Measurements from ENCODE around the gene TMOD3.

Gene TMOD3

GRCh38 chr15:51932161-51932560 lies 102.7 kb downstream of the TMOD3 start:
- peaks cover 6% of the 10 kb centered on the region for H3K4me1 Mint-ChIP-seq (ENCODE audit: low read depth)
- H3K4me3 Mint-ChIP-seq = no peak overlapping the region
- H3K36me3 Mint-ChIP-seq (ENCODE audit: low read depth) = peaks cover 13% of the 10 kb centered on the region
- H3K9me3 Mint-ChIP-seq = no peaks in the 10 kb centered on the region
- no peaks in the 10 kb centered on the region for H3K27me3 Mint-ChIP-seq (ENCODE audit: low read depth)
- no peak overlapping the region for H3K27ac Mint-ChIP-seq

DNA sequence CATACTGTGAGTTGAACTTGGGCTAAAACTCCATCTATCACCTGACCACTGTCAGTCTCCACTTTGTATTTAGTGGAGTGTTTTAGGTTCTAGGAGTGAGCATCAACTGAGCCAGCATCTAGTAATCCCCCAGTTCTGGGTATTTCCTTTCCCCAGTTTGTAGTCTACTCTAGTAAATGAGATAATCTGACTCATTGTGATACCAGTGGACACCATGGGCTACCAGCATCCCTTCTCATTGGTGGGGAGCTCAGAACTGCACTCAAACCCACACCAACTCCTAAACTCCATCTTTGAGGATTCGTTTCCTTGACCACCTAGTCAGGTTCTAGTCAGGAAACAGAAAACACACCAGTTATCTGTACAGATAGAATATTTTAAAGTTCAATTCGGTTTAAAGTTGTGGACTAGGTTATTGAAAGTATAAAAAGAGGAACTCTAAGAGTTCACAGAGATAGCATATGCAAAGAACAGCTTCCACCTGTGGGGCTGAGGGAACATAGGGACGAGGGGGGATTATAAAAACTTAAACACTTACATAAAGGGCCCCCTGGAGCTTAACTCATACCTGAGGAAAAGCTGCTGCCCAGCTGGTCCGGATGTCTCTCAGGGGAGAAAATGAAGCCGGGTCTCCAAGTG lies 106.1 kb downstream of the TMOD3 start:
- Mint-ChIP-seq H3K4me1 (ENCODE audit: low read depth) (peaks cover 6% of the 10 kb centered on the region), H3K36me3 (ENCODE audit: low read depth) (peaks cover 17% of the 10 kb centered on the region), H3K27ac (peak overlapping the region; percentile 14), H3K4me3 (no peak overlapping the region), H3K27me3 (ENCODE audit: low read depth) (no peaks in the 10 kb centered on the region), H3K9me3 (no peaks in the 10 kb centered on the region)

- no peak overlapping the region for H3K4me3 Mint-ChIP-seq
- no peaks in the 10 kb centered on the region for H3K27me3 Mint-ChIP-seq (ENCODE audit: low read depth)
- no peaks in the 10 kb centered on the region for H3K9me3 Mint-ChIP-seq
- H3K27ac Mint-ChIP-seq = no peak overlapping the region
- peaks cover 15% of the 10 kb centered on the region for H3K36me3 Mint-ChIP-seq (ENCODE audit: low read depth)
- H3K4me1 Mint-ChIP-seq (ENCODE audit: low read depth) = peaks cover 6% of the 10 kb centered on the region
Measured at GRCh38 chr15:51936105-51936478, 106.6 kb downstream of the TMOD3 start.

GRCh38 chr15:51938286-51938685 lies 108.8 kb downstream of the TMOD3 start:
- H3K27me3 Mint-ChIP-seq (ENCODE audit: low read depth) = no peaks in the 10 kb centered on the region
- no peaks in the 10 kb centered on the region for H3K9me3 Mint-ChIP-seq
- H3K4me1 Mint-ChIP-seq (ENCODE audit: low read depth) = peaks cover 6% of the 10 kb centered on the region
- H3K36me3 Mint-ChIP-seq (ENCODE audit: low read depth) = peaks cover 22% of the 10 kb centered on the region
- no peak overlapping the region for H3K27ac Mint-ChIP-seq
- H3K4me3 Mint-ChIP-seq = no peak overlapping the region

- Mint-ChIP-seq H3K36me3 (ENCODE audit: low read depth) (peaks cover 25% of the 10 kb centered on the region), H3K27ac (no peak overlapping the region), H3K4me1 (ENCODE audit: low read depth) (peaks cover 8% of the 10 kb centered on the region), H3K27me3 (ENCODE audit: low read depth) (no peaks in the 10 kb centered on the region), H3K4me3 (no peak overlapping the region), H3K9me3 (no peaks in the 10 kb centered on the region)
Measured at GRCh38 chr15:51939216-51939615, 109.8 kb downstream of the TMOD3 start.

DNA sequence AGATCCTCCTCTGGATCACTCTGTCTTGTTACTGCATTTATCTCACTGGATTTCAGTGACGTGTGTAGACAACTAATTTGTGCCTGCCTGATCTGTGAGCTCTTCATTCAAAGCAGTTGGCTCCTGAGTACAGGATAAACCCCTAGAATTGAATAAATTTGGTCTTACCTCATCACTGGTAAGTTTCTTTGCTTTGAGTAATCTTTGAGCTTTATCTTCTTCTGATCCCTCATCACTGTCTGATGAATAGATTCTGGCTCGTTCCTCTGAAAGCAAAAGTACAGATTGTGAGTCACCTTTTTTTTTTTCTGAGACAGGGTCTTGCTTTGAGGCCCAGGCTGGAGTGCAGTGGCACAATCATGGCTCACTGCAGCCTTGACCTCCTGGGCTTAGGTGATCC lies 117.7 kb downstream of the TMOD3 start:
- H3K9me3 Mint-ChIP-seq = no peaks in the 10 kb centered on the region
- H3K4me1 Mint-ChIP-seq (ENCODE audit: low read depth) = peaks cover 4% of the 10 kb centered on the region
- no peaks in the 10 kb centered on the region for H3K27me3 Mint-ChIP-seq (ENCODE audit: low read depth)
- no peak overlapping the region for H3K4me3 Mint-ChIP-seq
- H3K27ac Mint-ChIP-seq = peak overlapping the region; percentile 7
- H3K36me3 Mint-ChIP-seq (ENCODE audit: low read depth) = peaks cover 49% of the 10 kb centered on the region

GRCh38 chr15:51952805-51953204 lies 123.4 kb downstream of the TMOD3 start:
- no peaks in the 10 kb centered on the region for H3K4me1 Mint-ChIP-seq (ENCODE audit: low read depth)
- no peaks in the 10 kb centered on the region for H3K27me3 Mint-ChIP-seq (ENCODE audit: low read depth)
- no peaks in the 10 kb centered on the region for H3K9me3 Mint-ChIP-seq
- H3K27ac Mint-ChIP-seq = no peak overlapping the region
- no peak overlapping the region for H3K4me3 Mint-ChIP-seq
- H3K36me3 Mint-ChIP-seq (ENCODE audit: low read depth) = peaks cover 49% of the 10 kb centered on the region

GRCh38 chr15:51955504-51955903 lies 126.1 kb downstream of the TMOD3 start:
- Mint-ChIP-seq H3K27ac (no peak overlapping the region), H3K4me1 (ENCODE audit: low read depth) (peaks cover 2% of the 10 kb centered on the region), H3K27me3 (ENCODE audit: low read depth) (no peaks in the 10 kb centered on the region), H3K9me3 (no peaks in the 10 kb centered on the region), H3K36me3 (ENCODE audit: low read depth) (peaks cover 57% of the 10 kb centered on the region), H3K4me3 (no peak overlapping the region)
